Mesenchymal stem cell (in vitro differentiated cells and primary cell): ENCODE measurements around the gene PIK3R2.

Experiments used
- DNase-seq: peaks from one replicate; pipeline ENCODE4 v3.0.0-alpha.2; 2013
- H2AFZ ChIP-seq: one replicate; pipeline ENCODE4 v1.6.1; 2013; ENCODE audit warnings: low read depth, mild to moderate bottlenecking, control low read depth, inconsistent platforms, low read length, moderate library complexity
- H2AK5ac ChIP-seq: 2 replicates; pipeline ENCODE4 v1.6.1; 2013; ENCODE audit warnings: low read length, moderate library complexity, mild to moderate bottlenecking, inconsistent platforms; ENCODE audit not compliant: severe bottlenecking
- H2BK120ac ChIP-seq: one replicate; pipeline ENCODE4 v1.6.1; 2013; ENCODE audit warnings: low read depth, mild to moderate bottlenecking, inconsistent platforms, low read length, moderate library complexity
- H2BK12ac ChIP-seq, 2 experiments: one replicate each; pipeline ENCODE4 v1.6.1; 2013; ENCODE audit warnings: inconsistent platforms in 2 of 2, low read length in 2 of 2, mild to moderate bottlenecking in 2 of 2, moderate library complexity in 2 of 2, control low read depth in 1 of 2
- H2BK15ac ChIP-seq: one replicate; pipeline ENCODE4 v1.6.1; 2013; ENCODE audit warnings: mild to moderate bottlenecking, low read depth, inconsistent platforms; ENCODE audit not compliant: poor library complexity, severe bottlenecking
- H2BK5ac ChIP-seq: 2 replicates; pipeline ENCODE4 v1.6.1; 2013; ENCODE audit warnings: low read depth, mild to moderate bottlenecking, low read length, control low read depth, inconsistent platforms; ENCODE audit not compliant: poor library complexity, severe bottlenecking
- H3K14ac ChIP-seq, 2 experiments: one replicate each; pipeline ENCODE4 v1.6.1; 2013; ENCODE audit warnings: inconsistent platforms in 2 of 2, low read length in 2 of 2, control low read depth in 1 of 2, mild to moderate bottlenecking in 1 of 2, moderate library complexity in 1 of 2
- H3K18ac ChIP-seq, 2 experiments: one replicate each; pipeline ENCODE4 v1.6.1; 2013; ENCODE audit warnings: inconsistent platforms in 2 of 2, low read length in 2 of 2, control low read depth in 1 of 2, low read depth in 1 of 2, mild to moderate bottlenecking in 1 of 2
- H3K23ac ChIP-seq, 2 experiments: one replicate each; pipeline ENCODE4 v1.6.1; 2013; ENCODE audit warnings: inconsistent platforms in 2 of 2, low read length in 2 of 2, mild to moderate bottlenecking in 2 of 2, moderate library complexity in 2 of 2, control low read depth in 1 of 2
- H3K27ac ChIP-seq: 2 replicates; pipeline ENCODE4 v1.5.1; 2013; ENCODE audit warnings: mild to moderate bottlenecking, moderate library complexity, low read length, control low read depth, inconsistent platforms; ENCODE audit not compliant: poor library complexity, severe bottlenecking
- H3K27me3 ChIP-seq, 2 experiments: 2 replicates each; pipeline versions ENCODE4 v1.6.1 to v1.7.0; 2013; ENCODE audit warnings: low read length in 2 of 2, mild to moderate bottlenecking in 2 of 2, moderate library complexity in 2 of 2, control low read depth in 1 of 2, inconsistent platforms in 1 of 2; ENCODE audit not compliant: control insufficient read depth in 1 of 2, insufficient read depth in 1 of 2
- H3K36me3 ChIP-seq, 2 experiments: 2 replicates each; pipeline versions ENCODE4 v1.6.1 to v1.7.0; 2013; ENCODE audit warnings: low read length in 2 of 2, control low read depth in 1 of 2, inconsistent platforms in 1 of 2, low read depth in 1 of 2, mild to moderate bottlenecking in 1 of 2; ENCODE audit not compliant: insufficient read depth in 2 of 2, control insufficient read depth in 1 of 2
- H3K4ac ChIP-seq, 2 experiments: one replicate each; pipeline ENCODE4 v1.6.1; 2013; ENCODE audit warnings: inconsistent platforms in 2 of 2, low read length in 2 of 2, mild to moderate bottlenecking in 2 of 2, moderate library complexity in 2 of 2, control low read depth in 1 of 2, low read depth in 1 of 2
- H3K4me1 ChIP-seq: 2 replicates; pipeline ENCODE4 v1.6.1; 2013; ENCODE audit warnings: low read depth, low read length, control low read depth; ENCODE audit not compliant: control insufficient read depth, insufficient read depth
- H3K4me2 ChIP-seq: 2 replicates; pipeline ENCODE4 v1.6.1; 2013; ENCODE audit warnings: low read length, mild to moderate bottlenecking, inconsistent platforms; ENCODE audit not compliant: poor library complexity, severe bottlenecking
- H3K4me3 ChIP-seq, 2 experiments: 2 replicates each; pipeline versions ENCODE4 v1.5.1 to v1.7.0; 2013; ENCODE audit warnings: low read length in 2 of 2, mild to moderate bottlenecking in 2 of 2, control low read depth in 1 of 2, low read depth in 1 of 2; ENCODE audit not compliant: insufficient read depth in 1 of 2
- H3K79me1 ChIP-seq: replicated peaks from 2 replicates; pipeline ENCODE4 v1.6.1; 2013; ENCODE audit warnings: mild to moderate bottlenecking, control low read depth, low read length, inconsistent platforms; ENCODE audit not compliant: poor library complexity, severe bottlenecking
- H3K9ac ChIP-seq: 2 replicates; pipeline ENCODE4 v1.7.0; 2013; ENCODE audit warnings: mild to moderate bottlenecking, low read length, moderate library complexity
- H3K9me3 ChIP-seq: 2 replicates; pipeline ENCODE4 v1.7.0; 2013; ENCODE audit warnings: mild to moderate bottlenecking, low read length; ENCODE audit not compliant: control insufficient read depth
- H4K8ac ChIP-seq: one replicate; pipeline ENCODE4 v1.6.1; 2013; ENCODE audit warnings: inconsistent platforms, mild to moderate bottlenecking, low read length, moderate library complexity
- H4K91ac ChIP-seq: one replicate; pipeline ENCODE4 v1.6.1; 2013; ENCODE audit warnings: mild to moderate bottlenecking, low read length, inconsistent platforms
- WGBS: methylation state at CpG from one replicate; pipeline ENCODE4 v1.1.7; 2013; ENCODE audit warnings: mixed read lengths; 5-methylcytosine and 5-hydroxymethylcytosine counted together

Gene PIK3R2

DNA sequence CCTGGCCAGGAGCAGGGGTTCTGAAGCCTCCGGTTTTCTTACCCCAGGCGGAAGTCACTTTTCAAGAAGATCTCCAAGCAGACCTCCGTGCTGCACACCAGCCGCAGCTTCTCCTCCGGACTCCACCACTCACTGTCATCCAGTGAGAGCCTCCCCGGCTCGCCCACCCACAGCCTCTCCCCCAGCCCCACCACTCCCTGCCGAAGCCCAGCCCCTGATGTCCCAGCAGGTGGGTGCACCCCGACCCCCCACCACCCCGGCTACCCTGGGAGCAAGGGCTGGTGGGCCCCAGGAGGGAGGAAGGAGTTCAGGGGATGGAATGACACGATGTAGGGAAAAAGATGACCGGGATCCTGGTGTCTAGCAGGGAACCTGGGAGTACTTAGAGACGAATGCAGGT lies 5.6 kb upstream of the PIK3R2 start:
- no peak overlapping the region for H2AFZ ChIP-seq
- H3K4me3 ChIP-seq = no peak overlapping the region
- no peak overlapping the region for H4K8ac ChIP-seq
- no peak overlapping the region for H2AK5ac ChIP-seq
- 91% methylated on average over 10 of the region's 13 CpGs for WGBS
- H2BK15ac ChIP-seq = no peak overlapping the region
- H3K79me1 ChIP-seq = peaks cover 2% of the 10 kb centered on the region
- no peak overlapping the region for H3K9ac ChIP-seq
- H3K23ac ChIP-seq = no peak overlapping the region
- no peak overlapping the region for H2BK120ac ChIP-seq
- DNase-seq = no peak
- no peak overlapping the region for H3K4me2 ChIP-seq
- H3K9me3 ChIP-seq = no peaks in the 10 kb centered on the region
- no peaks in the 10 kb centered on the region for H3K27me3 ChIP-seq
- no peak overlapping the region for H3K14ac ChIP-seq
- no peak overlapping the region for H3K4ac ChIP-seq
- H3K4me1 ChIP-seq = peaks cover 6% of the 10 kb centered on the region
- peaks cover 24 to 70% of the 10 kb centered on the region in 2 experiments for H3K36me3 ChIP-seq
- no peak overlapping the region for H4K91ac ChIP-seq
- H3K18ac ChIP-seq = no peak overlapping the region
- no peak overlapping the region for H2BK12ac ChIP-seq
- H2BK5ac ChIP-seq = no peak overlapping the region
- H3K27ac ChIP-seq = no peak overlapping the region

DNA sequence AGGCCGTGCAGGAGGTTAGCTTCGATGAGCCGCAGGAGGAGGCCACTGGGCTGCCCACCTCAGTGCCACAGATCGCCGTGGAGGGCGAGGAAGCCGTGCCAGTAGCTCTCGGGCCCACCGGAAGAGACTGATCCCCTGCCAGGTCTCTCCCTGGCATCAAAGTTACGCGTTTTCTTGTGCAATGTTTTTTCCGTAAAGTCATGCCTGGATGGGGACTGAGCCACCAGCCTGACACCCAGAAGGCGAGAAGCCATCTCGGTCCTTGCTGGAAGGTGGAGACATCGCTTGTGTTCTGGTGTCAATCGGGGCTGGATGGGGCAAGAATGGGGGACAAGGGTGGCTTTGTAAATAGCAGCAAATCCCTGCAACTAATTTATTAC lies 3.4 kb upstream of the PIK3R2 start:
- H2AK5ac ChIP-seq = no peak overlapping the region
- H4K91ac ChIP-seq = no peak overlapping the region
- H3K23ac ChIP-seq = no peak overlapping the region
- no peak overlapping the region for H3K9ac ChIP-seq
- DNase-seq = no peak
- no peak overlapping the region for H3K27ac ChIP-seq
- H2AFZ ChIP-seq = no peak overlapping the region
- no peak overlapping the region for H4K8ac ChIP-seq
- H3K4me1 ChIP-seq = peaks cover 11% of the 10 kb centered on the region
- H3K4me3 ChIP-seq = no peak overlapping the region
- 96% methylated on average over 14 of the region's 16 CpGs for WGBS
- H3K14ac ChIP-seq = no peak overlapping the region
- peaks cover 2% of the 10 kb centered on the region for H3K79me1 ChIP-seq
- H2BK5ac ChIP-seq = no peak overlapping the region
- H3K4me2 ChIP-seq = no peak overlapping the region
- H3K36me3 ChIP-seq = peaks cover 11 to 51% of the 10 kb centered on the region in 2 experiments
- H2BK120ac ChIP-seq = no peak overlapping the region
- H2BK12ac ChIP-seq = no peak overlapping the region
- H3K18ac ChIP-seq = no peak overlapping the region
- no peak overlapping the region for H3K4ac ChIP-seq
- H2BK15ac ChIP-seq = no peak overlapping the region
- no peaks in the 10 kb centered on the region for H3K27me3 ChIP-seq
- H3K9me3 ChIP-seq = no peaks in the 10 kb centered on the region

DNA sequence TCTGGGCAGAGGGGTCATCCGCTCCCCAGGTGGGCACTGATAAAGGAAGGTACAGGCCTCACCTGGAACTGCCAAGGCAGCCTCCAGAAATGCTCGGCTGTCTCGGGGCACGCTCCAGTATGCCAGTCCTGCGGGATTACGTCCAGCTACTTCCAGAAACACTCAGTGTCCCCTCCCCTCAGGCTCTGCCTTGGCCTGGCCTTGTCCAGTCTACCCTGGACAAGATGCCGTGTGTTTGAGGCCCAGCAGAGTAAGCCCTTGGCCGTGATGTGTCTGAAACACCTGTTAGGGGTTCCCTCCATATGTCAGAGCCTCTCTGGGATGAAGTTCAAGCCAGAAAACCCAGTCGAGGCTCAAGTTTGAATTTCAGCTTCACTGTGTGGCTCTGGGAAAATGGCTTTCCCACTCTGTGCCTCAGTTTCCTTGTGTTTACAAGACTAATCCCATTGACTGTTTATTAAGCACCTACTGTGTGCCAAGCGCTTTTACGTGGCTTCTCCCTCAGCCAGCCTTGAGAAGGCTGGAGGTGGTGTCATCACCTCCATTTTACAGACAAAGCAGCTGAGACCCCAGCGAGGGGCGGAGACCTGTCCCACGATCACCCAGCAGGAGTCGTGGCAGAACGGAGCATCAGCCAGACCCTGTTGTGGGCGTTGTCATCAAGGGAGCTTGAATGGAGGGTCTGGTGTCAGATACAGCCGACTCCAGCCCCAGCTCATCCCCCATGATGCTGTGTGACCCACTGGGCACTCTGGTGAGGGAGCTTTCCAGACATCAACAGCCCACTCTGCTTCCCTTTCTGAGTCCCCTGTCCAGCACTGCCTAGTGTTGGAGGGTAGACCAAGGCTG lies 2.0 kb upstream of the PIK3R2 start:
- H3K23ac ChIP-seq = no peak overlapping the region
- H3K4ac ChIP-seq = no peak overlapping the region
- no peaks in the 10 kb centered on the region for H3K9me3 ChIP-seq
- no peak overlapping the region for H4K91ac ChIP-seq
- no peak overlapping the region for H3K4me2 ChIP-seq
- no peak overlapping the region for H3K27ac ChIP-seq
- no peak for DNase-seq
- no peak overlapping the region for H2BK5ac ChIP-seq
- no peak overlapping the region for H2AFZ ChIP-seq
- H3K14ac ChIP-seq = no peak overlapping the region
- no peak overlapping the region for H2AK5ac ChIP-seq
- H3K27me3 ChIP-seq = no peaks in the 10 kb centered on the region
- H3K79me1 ChIP-seq = peaks cover 2% of the 10 kb centered on the region
- H3K36me3 ChIP-seq = peaks cover 6 to 46% of the 10 kb centered on the region in 2 experiments
- no peak overlapping the region for H2BK12ac ChIP-seq
- no peak overlapping the region for H3K4me3 ChIP-seq
- H2BK15ac ChIP-seq = no peak overlapping the region
- H3K4me1 ChIP-seq = peaks cover 20% of the 10 kb centered on the region
- peak overlapping the region; percentile 94 for H3K9ac ChIP-seq
- H2BK120ac ChIP-seq = no peak overlapping the region
- WGBS = 91% methylated on average over 18 of the region's 18 CpGs
- no peak overlapping the region for H3K18ac ChIP-seq
- H4K8ac ChIP-seq = no peak overlapping the region

DNA sequence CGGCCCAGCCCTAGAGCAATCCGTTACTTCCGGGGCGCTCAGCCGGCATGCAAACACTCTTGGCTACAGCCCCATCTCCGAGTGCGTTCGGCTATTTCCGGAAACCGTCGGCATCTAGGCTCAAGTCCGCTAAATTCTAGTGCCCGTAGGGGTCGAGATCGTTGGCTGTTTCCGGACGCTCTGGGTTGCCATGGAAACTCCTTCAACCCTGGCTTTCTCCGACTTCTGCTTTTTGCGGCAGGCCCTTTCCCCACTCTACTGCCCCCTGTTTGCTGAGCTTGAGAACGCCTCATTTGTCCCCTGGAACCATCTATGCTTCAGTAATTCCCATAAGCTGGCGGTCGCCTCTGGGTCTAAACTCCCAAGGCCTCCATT lies 534 bp upstream of the PIK3R2 start:
- peak overlapping the region in 1 of 2 experiments; percentile 81 for H3K4ac ChIP-seq
- peak overlapping the region; percentile 94 for H3K9ac ChIP-seq
- H3K4me2 ChIP-seq = peak overlapping the region; percentile 26
- under 1% methylated on average over 22 of the region's 22 CpGs for WGBS
- H3K4me3 ChIP-seq = peak overlapping the region in 1 of 2 experiments; percentile 89
- no peak overlapping the region for H2AK5ac ChIP-seq
- H3K4me1 ChIP-seq = peaks cover 33% of the 10 kb centered on the region
- H3K14ac ChIP-seq = no peak overlapping the region
- peak overlapping the region; percentile 82 for H4K8ac ChIP-seq
- H2AFZ ChIP-seq = peak overlapping the region; percentile 15
- peak overlapping the region; percentile 47 for H2BK5ac ChIP-seq
- H3K27ac ChIP-seq = peak overlapping the region; percentile 97
- H3K9me3 ChIP-seq = no peaks in the 10 kb centered on the region
- H2BK120ac ChIP-seq = no peak overlapping the region
- H3K23ac ChIP-seq = no peak overlapping the region
- no peaks in the 10 kb centered on the region for H3K27me3 ChIP-seq
- peak overlapping the region; percentile 9 for H4K91ac ChIP-seq
- no peak overlapping the region for H2BK12ac ChIP-seq
- H3K36me3 ChIP-seq = peaks cover 9 to 44% of the 10 kb centered on the region in 2 experiments
- peak; percentile 99 for DNase-seq
- H3K18ac ChIP-seq = peak overlapping the region; percentile 54 to 56
- H3K79me1 ChIP-seq = peaks cover 2% of the 10 kb centered on the region
- no peak overlapping the region for H2BK15ac ChIP-seq
